ENCODE data around the gene MYO7A.

GRCh38 chr11:77183431-77183984, 55.5 kb downstream of the MYO7A start:
- TF ChIP-seq CTCF (IDR thresholded peaks at IDR 0.05) (no peak), EZH2 (IDR thresholded peaks at IDR 0.05; ENCODE audit: borderline replicate concordance, insufficient read depth, low read depth, low read length, poor library complexity, severe bottlenecking) (no peak)
